ENCODE results near the gene LTBP1.

The LTBP1 gene

DNA sequence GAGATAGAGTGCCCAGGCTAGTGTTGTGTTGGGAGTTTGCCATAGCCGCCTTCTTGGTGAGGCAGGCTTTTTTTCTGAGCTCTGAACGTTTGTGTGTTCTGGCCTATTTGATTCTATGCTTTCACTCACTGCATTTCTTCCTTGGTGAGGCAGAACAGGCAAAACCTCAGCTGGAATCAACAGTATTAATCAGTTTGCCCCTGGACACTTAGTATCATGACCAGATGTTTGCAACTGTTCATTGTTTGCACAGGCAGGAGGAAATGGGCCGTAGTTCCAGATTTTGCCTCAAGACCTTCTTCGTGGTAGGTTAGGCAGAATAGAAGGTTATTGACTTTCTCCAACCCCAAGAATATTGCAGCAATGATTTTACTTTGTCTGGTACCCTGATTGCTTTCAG lies 311.6 kb downstream of the LTBP1 start:
- Histone ChIP-seq H3K9me3 (ENCODE audit: low read length) (no peaks in the 10 kb centered on the region), H2AFZ (ENCODE audit: low read depth, low read length) (no peak overlapping the region), H3K36me3 (ENCODE audit: insufficient read depth, low read length) (no peaks in the 10 kb centered on the region), H3K27me3 (ENCODE audit: insufficient read depth, low read length) (no peaks in the 10 kb centered on the region), H3K4me3 (ENCODE audit: low read length) (no peak overlapping the region), H3K4me1 (ENCODE audit: insufficient read depth, low read length) (no peaks in the 10 kb centered on the region)

DNA sequence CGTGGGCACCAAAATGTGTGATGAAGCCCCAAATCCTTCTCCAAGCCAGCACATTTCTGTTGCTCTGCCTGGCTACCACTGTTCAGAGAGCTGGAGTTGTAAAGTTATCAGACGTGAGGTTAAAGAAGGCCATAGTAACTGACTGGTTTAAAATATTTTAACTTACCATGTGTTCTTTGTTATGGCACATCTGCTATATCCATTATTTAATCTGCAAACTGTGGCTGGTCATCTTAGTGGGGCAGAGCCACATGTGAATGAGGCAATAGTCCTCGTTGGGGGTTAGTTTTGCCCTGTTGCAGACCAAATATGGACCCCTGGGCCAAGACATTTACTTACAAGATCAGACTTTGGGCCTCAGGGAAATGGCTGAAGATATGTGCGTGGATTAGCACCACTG lies 315.3 kb downstream of the LTBP1 start:
- H3K36me3 ChIP-seq (ENCODE audit: insufficient read depth, low read length), result no peaks in the 10 kb centered on the region
- H3K4me1 ChIP-seq (ENCODE audit: insufficient read depth, low read length), result no peaks in the 10 kb centered on the region
- no peak overlapping the region for H3K4me3 ChIP-seq (ENCODE audit: low read length)
- H2AFZ ChIP-seq (ENCODE audit: low read depth, low read length), result no peak overlapping the region
- peaks cover 9% of the 10 kb centered on the region for H3K9me3 ChIP-seq (ENCODE audit: low read length)
- H3K27me3 ChIP-seq (ENCODE audit: insufficient read depth, low read length), result no peaks in the 10 kb centered on the region

DNA sequence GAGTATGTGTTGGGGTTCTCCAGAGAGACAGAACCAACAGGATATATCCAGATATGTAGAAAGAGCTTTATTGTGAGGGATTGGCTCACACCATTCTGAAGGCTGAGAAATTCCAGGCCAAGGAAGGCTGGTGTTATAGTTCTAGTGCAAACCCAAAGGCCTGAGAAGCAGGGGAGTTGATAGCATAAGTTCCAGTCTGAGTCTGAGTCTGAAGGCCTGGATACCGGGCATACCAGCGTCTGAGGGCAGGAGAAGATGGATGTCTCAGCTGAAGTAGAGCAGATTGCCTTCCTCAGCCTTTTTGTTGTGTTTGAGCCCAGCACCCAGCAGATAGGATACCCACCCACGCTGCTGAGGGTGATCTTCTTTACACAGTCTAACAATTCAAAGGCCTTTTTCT lies 318.0 kb downstream of the LTBP1 start:
- Histone ChIP-seq H3K27me3 (ENCODE audit: insufficient read depth, low read length) (no peaks in the 10 kb centered on the region), H3K4me1 (ENCODE audit: insufficient read depth, low read length) (no peaks in the 10 kb centered on the region), H3K4me3 (ENCODE audit: low read length) (no peak overlapping the region), H2AFZ (ENCODE audit: low read depth, low read length) (no peak overlapping the region), H3K9me3 (ENCODE audit: low read length) (peaks cover 10% of the 10 kb centered on the region), H3K36me3 (ENCODE audit: insufficient read depth, low read length) (no peaks in the 10 kb centered on the region)

DNA sequence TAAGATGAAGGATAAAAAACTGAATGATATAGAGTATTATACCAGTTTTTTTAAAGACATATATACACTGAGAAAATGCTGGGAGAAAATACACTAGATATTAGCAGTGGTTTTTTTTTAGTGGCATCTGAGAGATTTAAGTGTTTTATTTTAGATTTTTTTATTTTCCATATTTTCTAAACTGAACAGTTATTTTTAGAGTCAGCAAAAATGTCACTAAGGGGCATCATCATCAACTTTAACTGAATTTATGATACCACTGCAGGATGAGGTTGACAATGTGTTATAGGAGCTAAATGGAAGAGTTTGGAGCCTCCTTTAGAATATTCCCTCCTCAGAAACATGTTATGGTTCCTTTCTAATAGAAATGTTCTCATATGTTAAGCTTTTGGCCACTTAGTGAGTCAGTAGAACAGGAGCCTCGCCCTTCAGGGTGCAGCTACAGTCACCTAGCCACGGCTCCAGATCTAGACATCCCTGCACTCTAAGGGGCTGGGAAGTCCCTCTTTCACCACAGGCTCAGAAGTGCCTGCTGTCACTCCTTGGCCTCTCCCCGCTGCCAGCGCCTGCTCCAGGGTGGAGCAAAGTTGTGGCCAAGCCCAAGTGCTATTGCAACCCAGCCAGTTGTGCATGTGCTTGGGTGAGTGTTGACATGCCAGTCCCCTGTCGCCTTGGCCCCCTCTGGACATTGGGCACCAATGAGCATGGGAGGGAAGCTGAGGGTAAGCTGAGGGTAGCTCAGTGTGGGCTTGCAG lies 319.0 kb downstream of the LTBP1 start:
- Histone ChIP-seq H3K9me3 (ENCODE audit: low read length) (peaks cover 10% of the 10 kb centered on the region), H3K4me1 (ENCODE audit: insufficient read depth, low read length) (no peaks in the 10 kb centered on the region)

DNA sequence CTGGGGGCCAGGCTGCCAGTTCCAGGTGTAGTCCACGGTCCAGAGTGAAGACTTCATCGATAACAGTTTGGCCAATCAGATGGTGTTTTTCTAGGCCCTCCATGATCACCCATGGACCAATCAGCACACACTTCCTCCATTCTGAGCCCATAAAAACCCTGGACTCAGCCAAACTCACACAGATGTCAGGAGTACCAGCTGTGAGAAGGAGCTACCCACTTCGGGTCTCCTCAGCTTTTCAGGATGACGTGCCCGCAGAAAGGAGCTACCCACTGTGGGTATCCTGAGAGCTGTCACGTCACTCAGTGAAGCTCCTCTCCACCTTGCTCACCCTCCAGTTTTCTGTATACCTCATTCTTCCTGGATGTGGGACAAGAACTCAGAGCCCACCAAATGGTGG lies 319.7 kb downstream of the LTBP1 start:
- Histone ChIP-seq H3K4me1 (ENCODE audit: insufficient read depth, low read length) (no peaks in the 10 kb centered on the region), H3K36me3 (ENCODE audit: insufficient read depth, low read length) (no peaks in the 10 kb centered on the region), H2AFZ (ENCODE audit: low read depth, low read length) (no peak overlapping the region), H3K4me3 (ENCODE audit: low read length) (no peak overlapping the region), H3K27me3 (ENCODE audit: insufficient read depth, low read length) (no peaks in the 10 kb centered on the region), H3K9me3 (ENCODE audit: low read length) (peaks cover 10% of the 10 kb centered on the region)

More for the DNA sequence above, 319.0 kb downstream of the LTBP1 start:
- Histone ChIP-seq H2AFZ (ENCODE audit: low read depth, low read length) (no peak overlapping the region), H3K36me3 (ENCODE audit: insufficient read depth, low read length) (no peaks in the 10 kb centered on the region), H3K27me3 (ENCODE audit: insufficient read depth, low read length) (no peaks in the 10 kb centered on the region), H3K4me3 (ENCODE audit: low read length) (no peak overlapping the region)

DNA sequence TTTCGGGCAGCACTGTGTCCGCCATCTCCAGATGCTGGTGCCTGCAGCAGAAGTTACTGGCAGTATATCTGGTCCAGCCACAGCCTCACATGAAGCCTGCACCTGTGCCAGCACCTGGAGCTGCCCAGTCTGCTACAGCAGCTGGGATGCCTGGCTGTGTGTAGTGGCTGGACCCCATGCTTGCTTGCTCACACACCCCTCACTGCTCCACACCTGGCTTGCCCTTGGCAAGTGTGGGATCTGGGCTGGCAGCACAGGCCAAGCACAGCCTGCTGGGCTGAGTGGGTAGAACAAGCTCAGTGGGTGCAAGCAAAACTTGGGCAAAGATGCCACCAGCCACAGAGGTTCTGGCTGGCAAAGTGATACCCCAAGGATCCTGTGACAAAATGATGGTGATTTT lies 320.3 kb downstream of the LTBP1 start:
- H3K27me3 ChIP-seq (ENCODE audit: insufficient read depth, low read length), result no peaks in the 10 kb centered on the region
- no peaks in the 10 kb centered on the region for H3K4me1 ChIP-seq (ENCODE audit: insufficient read depth, low read length)
- H3K9me3 ChIP-seq (ENCODE audit: low read length), result peaks cover 10% of the 10 kb centered on the region
- H2AFZ ChIP-seq (ENCODE audit: low read depth, low read length), result no peak overlapping the region
- H3K36me3 ChIP-seq (ENCODE audit: insufficient read depth, low read length), result no peaks in the 10 kb centered on the region
- H3K4me3 ChIP-seq (ENCODE audit: low read length), result no peak overlapping the region

DNA sequence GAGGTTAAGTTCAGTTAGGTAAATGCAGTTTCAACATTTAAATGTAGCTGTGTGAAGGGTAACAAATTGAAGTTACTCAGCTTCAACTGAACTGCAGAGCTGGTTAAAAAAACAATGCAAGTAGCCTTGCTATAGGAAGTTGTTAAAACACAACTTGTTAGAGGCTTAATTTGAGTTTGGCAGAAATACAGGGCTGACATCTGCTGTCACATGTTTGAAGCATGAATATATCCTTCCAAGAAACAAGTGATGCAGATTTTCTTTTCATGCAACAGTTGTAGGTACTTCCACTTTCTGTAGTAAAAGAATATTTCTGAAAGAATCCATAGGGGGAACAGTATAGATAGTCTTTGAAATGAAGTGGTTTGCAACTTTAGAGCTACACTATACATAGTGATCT lies 321.0 kb downstream of the LTBP1 start:
- Histone ChIP-seq H3K4me1 (ENCODE audit: insufficient read depth, low read length) (no peaks in the 10 kb centered on the region), H3K36me3 (ENCODE audit: insufficient read depth, low read length) (no peaks in the 10 kb centered on the region), H3K4me3 (ENCODE audit: low read length) (no peak overlapping the region), H2AFZ (ENCODE audit: low read depth, low read length) (no peak overlapping the region), H3K9me3 (ENCODE audit: low read length) (peaks cover 10% of the 10 kb centered on the region), H3K27me3 (ENCODE audit: insufficient read depth, low read length) (no peaks in the 10 kb centered on the region)

DNA sequence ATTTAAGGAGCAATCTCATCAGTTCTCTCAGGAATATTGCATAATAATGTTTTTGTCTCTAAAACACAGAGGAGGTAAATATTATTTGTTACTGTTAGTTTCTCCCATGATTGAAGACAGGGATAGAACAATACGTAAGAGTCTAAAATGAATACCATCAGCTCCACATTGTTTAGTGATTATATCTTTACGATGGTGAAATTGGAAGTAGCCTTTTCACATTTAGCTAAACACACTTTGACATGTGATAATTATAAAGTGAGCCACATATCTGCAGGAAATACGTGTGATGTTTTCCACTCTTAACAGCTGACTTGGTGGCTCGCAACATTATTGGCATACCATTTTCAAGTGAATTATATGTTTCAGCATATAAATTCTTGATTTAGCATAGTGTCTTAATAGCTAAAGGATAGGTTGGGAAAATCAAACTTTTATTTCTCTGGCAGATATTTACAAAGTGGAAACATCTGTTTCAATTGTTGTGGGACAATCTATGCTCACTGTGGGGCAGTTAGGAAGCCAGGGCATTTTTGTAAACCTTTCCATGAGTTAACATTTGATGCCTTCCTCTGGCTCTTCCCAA lies 321.6 kb downstream of the LTBP1 start:
- Histone ChIP-seq H3K36me3 (ENCODE audit: insufficient read depth, low read length) (no peaks in the 10 kb centered on the region), H3K9me3 (ENCODE audit: low read length) (peaks cover 10% of the 10 kb centered on the region), H3K4me1 (ENCODE audit: insufficient read depth, low read length) (no peaks in the 10 kb centered on the region), H3K4me3 (ENCODE audit: low read length) (no peak overlapping the region), H2AFZ (ENCODE audit: low read depth, low read length) (no peak overlapping the region), H3K27me3 (ENCODE audit: insufficient read depth, low read length) (no peaks in the 10 kb centered on the region)

DNA sequence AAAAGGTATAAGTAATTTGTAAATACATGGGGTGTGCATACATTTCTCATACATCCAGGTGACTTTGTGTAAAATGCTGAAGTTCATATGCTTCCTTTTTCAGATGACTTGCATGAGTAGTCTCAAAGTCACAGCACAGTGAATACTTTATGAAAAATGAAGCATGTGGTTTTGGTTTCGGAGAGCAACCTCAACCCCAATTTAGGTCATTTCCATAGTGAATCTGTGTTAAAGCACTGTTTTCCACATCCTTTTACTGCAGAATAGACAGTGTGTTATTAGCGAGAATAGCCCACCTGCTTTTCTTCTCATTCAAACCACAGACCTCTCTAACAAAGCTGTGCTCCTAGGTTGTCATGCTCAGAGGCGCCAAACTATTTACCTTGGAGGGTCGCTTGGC lies 325.2 kb downstream of the LTBP1 start:
- H3K4me1 ChIP-seq (ENCODE audit: insufficient read depth, low read length), result no peaks in the 10 kb centered on the region
- no peak overlapping the region for H2AFZ ChIP-seq (ENCODE audit: low read depth, low read length)
- no peaks in the 10 kb centered on the region for H3K36me3 ChIP-seq (ENCODE audit: insufficient read depth, low read length)
- peaks cover 5% of the 10 kb centered on the region for H3K9me3 ChIP-seq (ENCODE audit: low read length)
- no peaks in the 10 kb centered on the region for H3K27me3 ChIP-seq (ENCODE audit: insufficient read depth, low read length)
- H3K4me3 ChIP-seq (ENCODE audit: low read length), result no peak overlapping the region

DNA sequence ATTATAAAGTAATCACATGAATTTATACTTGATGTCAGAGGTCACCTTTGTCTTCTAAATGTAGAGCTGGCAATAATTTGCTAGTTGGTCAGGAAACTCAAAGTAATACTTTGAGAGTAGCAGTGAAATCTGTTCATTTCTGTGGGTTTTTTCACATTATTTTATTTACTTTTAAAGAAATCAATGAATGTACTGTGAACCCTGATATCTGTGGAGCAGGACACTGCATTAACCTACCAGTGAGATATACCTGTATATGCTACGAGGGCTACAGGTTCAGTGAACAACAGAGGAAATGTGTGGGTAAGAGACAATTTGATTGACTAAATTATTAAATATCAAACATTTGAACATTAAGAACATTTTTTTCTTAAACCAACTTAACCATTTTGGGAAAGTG lies 326.7 kb downstream of the LTBP1 start:
- Histone ChIP-seq H3K27me3 (ENCODE audit: insufficient read depth, low read length) (no peaks in the 10 kb centered on the region), H3K36me3 (ENCODE audit: insufficient read depth, low read length) (no peaks in the 10 kb centered on the region), H2AFZ (ENCODE audit: low read depth, low read length) (no peak overlapping the region), H3K9me3 (ENCODE audit: low read length) (peaks cover 2% of the 10 kb centered on the region), H3K4me3 (ENCODE audit: low read length) (no peak overlapping the region), H3K4me1 (ENCODE audit: insufficient read depth, low read length) (no peaks in the 10 kb centered on the region)

DNA sequence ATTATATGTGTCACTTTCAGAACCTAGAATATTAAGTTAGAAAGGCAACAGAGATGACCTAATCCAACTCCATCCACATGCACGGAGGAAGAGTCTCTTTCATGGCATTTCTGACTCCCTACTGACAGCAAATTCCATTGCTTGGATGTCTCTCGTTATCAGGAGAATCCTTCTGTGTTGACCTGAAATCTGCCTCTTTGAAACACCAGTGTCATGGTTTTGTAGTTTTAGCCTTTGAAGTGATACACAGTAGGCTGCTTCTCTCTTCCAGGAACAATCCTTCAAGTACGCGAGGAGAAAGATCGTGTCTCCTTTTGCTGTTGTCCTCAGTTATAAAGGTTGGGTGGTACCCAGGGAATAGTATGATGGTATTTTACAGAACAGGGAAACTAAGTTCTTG lies 327.8 kb downstream of the LTBP1 start:
- Histone ChIP-seq H2AFZ (ENCODE audit: low read depth, low read length) (no peak overlapping the region), H3K9me3 (ENCODE audit: low read length) (peaks cover 2% of the 10 kb centered on the region), H3K27me3 (ENCODE audit: insufficient read depth, low read length) (no peaks in the 10 kb centered on the region), H3K36me3 (ENCODE audit: insufficient read depth, low read length) (no peaks in the 10 kb centered on the region), H3K4me1 (ENCODE audit: insufficient read depth, low read length) (no peaks in the 10 kb centered on the region), H3K4me3 (ENCODE audit: low read length) (no peak overlapping the region)

DNA sequence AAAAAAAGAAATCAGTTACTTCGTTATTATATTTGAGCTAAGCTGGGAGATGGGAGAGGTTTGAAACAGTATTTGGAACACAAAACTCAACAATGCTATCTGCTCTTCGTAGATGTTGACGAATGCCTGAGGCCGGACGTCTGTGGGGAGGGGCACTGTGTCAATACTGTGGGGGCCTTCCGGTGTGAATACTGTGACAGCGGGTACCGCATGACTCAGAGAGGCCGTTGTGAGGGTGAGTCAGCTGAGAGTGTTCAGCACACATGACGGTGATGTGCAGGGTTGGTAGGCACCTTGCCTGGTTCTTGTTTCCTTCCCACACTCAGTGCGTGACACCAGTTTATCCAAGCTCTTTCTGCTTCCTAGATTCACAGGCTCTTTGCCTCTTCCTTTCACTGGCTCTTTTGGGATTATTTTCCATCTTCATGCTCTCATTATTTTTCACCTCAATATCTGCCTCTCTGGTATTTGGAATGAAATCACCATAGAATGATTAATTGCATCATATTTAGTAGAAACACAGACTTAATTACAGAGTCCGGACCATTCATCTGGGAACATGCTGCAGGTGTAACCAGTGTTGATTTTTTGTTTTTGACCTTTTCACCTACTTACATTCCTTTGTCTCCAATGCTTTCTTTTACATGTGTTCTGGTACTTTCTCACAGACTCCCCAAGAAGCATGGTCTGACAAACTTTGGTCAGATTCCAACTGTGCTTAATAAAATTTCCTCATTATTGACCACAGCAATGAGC lies 329.1 kb downstream of the LTBP1 start:
- H3K27me3 ChIP-seq (ENCODE audit: insufficient read depth, low read length), result no peaks in the 10 kb centered on the region

DNA sequence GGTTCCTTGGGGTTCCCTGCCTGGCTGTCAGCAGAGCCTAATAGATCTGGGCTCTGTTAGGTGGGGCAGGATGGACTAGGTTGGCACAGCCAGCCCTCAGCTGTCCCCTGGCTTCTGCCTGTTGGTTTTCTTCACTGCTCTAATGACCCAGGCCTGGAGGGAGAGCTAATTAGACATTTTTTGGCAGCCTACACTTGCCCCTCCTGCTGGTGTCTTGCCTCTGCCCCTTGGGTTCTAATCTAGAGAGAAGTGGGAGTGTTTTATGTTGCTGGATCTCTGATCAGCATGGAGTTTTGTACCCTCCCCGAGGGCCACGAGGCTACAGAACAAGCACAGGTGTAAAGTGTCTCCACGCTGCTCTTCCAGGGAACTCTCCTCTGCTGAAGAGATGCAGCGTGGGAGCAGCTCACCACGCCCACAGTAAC lies 330.3 kb downstream of the LTBP1 start:
- H3K36me3 ChIP-seq (ENCODE audit: insufficient read depth, low read length), result peaks cover 3% of the 10 kb centered on the region
- no peaks in the 10 kb centered on the region for H3K4me1 ChIP-seq (ENCODE audit: insufficient read depth, low read length)
- H3K27me3 ChIP-seq (ENCODE audit: insufficient read depth, low read length), result no peaks in the 10 kb centered on the region
- H2AFZ ChIP-seq (ENCODE audit: low read depth, low read length), result no peak overlapping the region
- no peak overlapping the region for H3K4me3 ChIP-seq (ENCODE audit: low read length)
- H3K9me3 ChIP-seq (ENCODE audit: low read length), result peaks cover 2% of the 10 kb centered on the region

More for the DNA sequence above, 329.1 kb downstream of the LTBP1 start:
- Histone ChIP-seq H3K4me1 (ENCODE audit: insufficient read depth, low read length) (no peaks in the 10 kb centered on the region), H3K4me3 (ENCODE audit: low read length) (no peak overlapping the region), H3K9me3 (ENCODE audit: low read length) (peaks cover 2% of the 10 kb centered on the region), H3K36me3 (ENCODE audit: insufficient read depth, low read length) (peaks cover 3% of the 10 kb centered on the region), H2AFZ (ENCODE audit: low read depth, low read length) (no peak overlapping the region)
